Choroid plexus epithelial cell (primary cell): ENCODE results near the gene SLC27A2.
A peak's percentile ranks its signal among the peaks of the same experiment; 100 is the strongest.

Experiments
- DNase-seq: peaks from one replicate; pipeline ENCODE4 v3.0.0-alpha.2; 2010; ENCODE audit warnings: low read depth
- H3K4me3 ChIP-seq: 2 replicates; pipeline ENCODE4 v1.5.1; 2011; ENCODE audit warnings: low read depth, mild to moderate bottlenecking, control low read depth, low read length, moderate library complexity
- CTCF ChIP-seq: conservative IDR thresholded peaks from 2 replicates; pipeline ENCODE4 v1.5.1; 2011; ENCODE audit warnings: low read depth, mild to moderate bottlenecking, control low read depth, inconsistent platforms, low read length, moderate library complexity

The SLC27A2 gene

GRCh38 chr15:50225938-50226337 lies 43.9 kb downstream of the SLC27A2 start:
- H3K4me3 ChIP-seq, result no peak overlapping the region
- no peak for DNase-seq
- no peak for TF ChIP-seq CTCF

- TF ChIP-seq CTCF, result no peak
- DNase-seq, result peak; percentile 53
- H3K4me3 ChIP-seq, result no peak overlapping the region
Observed at GRCh38 chr15:50227076-50227475, 45.1 kb downstream of the SLC27A2 start.

GRCh38 chr15:50228866-50229265 lies 46.9 kb downstream of the SLC27A2 start:
- no peak overlapping the region for H3K4me3 ChIP-seq
- TF ChIP-seq CTCF, result no peak
- no peak for DNase-seq

- no peak for DNase-seq
- H3K4me3 ChIP-seq, result no peak overlapping the region
- no peak for TF ChIP-seq CTCF
Observed at GRCh38 chr15:50229336-50229735, 47.3 kb downstream of the SLC27A2 start.

GRCh38 chr15:50231761-50232160 lies 49.8 kb downstream of the SLC27A2 start:
- no peak for TF ChIP-seq CTCF

GRCh38 chr15:50232791-50233190 lies 50.8 kb downstream of the SLC27A2 start:
- TF ChIP-seq CTCF, result no peak
- H3K4me3 ChIP-seq, result no peak overlapping the region
- no peak for DNase-seq

More at GRCh38 chr15:50231761-50232160, 49.8 kb downstream of the SLC27A2 start:
- H3K4me3 ChIP-seq, result no peak overlapping the region
- DNase-seq, result no peak

GRCh38 chr15:50233192-50233736 lies 51.3 kb downstream of the SLC27A2 start:
- H3K4me3 ChIP-seq, result no peak overlapping the region
- no peak for DNase-seq
- TF ChIP-seq CTCF, result no peak
